Fibroblast of skin of abdomen (primary cell): ENCODE results near the gene TTLL12.

ENCODE experiments used
- DNase-seq: peaks from one replicate; pipeline ENCODE4 v3.0.0-alpha.2; 2013

The TTLL12 gene

GRCh38 chr22:43199541-43199940 is 12.6 kb upstream of the TTLL12 start:
- no peak for DNase-seq

- no peak for DNase-seq
Observed at GRCh38 chr22:43198936-43199335, 12.0 kb upstream of the TTLL12 start.

GRCh38 chr22:43198126-43198525 is 11.2 kb upstream of the TTLL12 start:
- no peak for DNase-seq

GRCh38 chr22:43197271-43197941 is 10.5 kb upstream of the TTLL12 start:
- peak; percentile 28 for DNase-seq

GRCh38 chr22:43191831-43192230 is 4.9 kb upstream of the TTLL12 start:
- DNase-seq = no peak

- DNase-seq = no peak
Observed at GRCh38 chr22:43188829-43189545, 2.1 kb upstream of the TTLL12 start.

- DNase-seq = peak; percentile 95
Observed at GRCh38 chr22:43187171-43188099, 501 bp upstream of the TTLL12 start.

GRCh38 chr22:43185860-43186261 is 1.1 kb downstream of the TTLL12 start:
- no peak for DNase-seq

- no peak for DNase-seq
Observed at GRCh38 chr22:43183496-43184277, 3.2 kb downstream of the TTLL12 start.

GRCh38 chr22:43182726-43183125 is 4.2 kb downstream of the TTLL12 start:
- DNase-seq = no peak

GRCh38 chr22:43182118-43182517 is 4.8 kb downstream of the TTLL12 start:
- no peak for DNase-seq

- DNase-seq = no peak
Observed at GRCh38 chr22:43181321-43182076, 5.4 kb downstream of the TTLL12 start.

GRCh38 chr22:43180670-43181069 is 6.3 kb downstream of the TTLL12 start:
- no peak for DNase-seq

GRCh38 chr22:43179911-43180195 is 7.1 kb downstream of the TTLL12 start:
- no peak for DNase-seq

- DNase-seq = no peak
Observed at GRCh38 chr22:43179146-43179910, 7.6 kb downstream of the TTLL12 start.

GRCh38 chr22:43177479-43177878 is 9.5 kb downstream of the TTLL12 start:
- no peak for DNase-seq

- no peak for DNase-seq
Observed at GRCh38 chr22:43176090-43176489, 10.8 kb downstream of the TTLL12 start.

GRCh38 chr22:43174941-43175531 is 11.9 kb downstream of the TTLL12 start:
- DNase-seq = no peak

- no peak for DNase-seq
Observed at GRCh38 chr22:43173976-43174720, 12.8 kb downstream of the TTLL12 start.

GRCh38 chr22:43173566-43173965 is 13.4 kb downstream of the TTLL12 start:
- DNase-seq = no peak
